GM18511 (cell line): Measurements from ENCODE around the gene METTL22.
"Not testable (repeated sequence)": the region's sequence is repeated elsewhere in the genome, so short reads cannot be mapped to it uniquely, and the experiment has no call there.

Source experiments
- ATAC-seq: cut with Tn5 transposase; IDR thresholded peaks from one replicate; pipeline ENCODE4 v1.9.1; 2021; ENCODE audit warnings: mild to moderate bottlenecking, moderate library complexity; ENCODE audit not compliant: unreplicated experiment

METTL22 gene

GRCh38 chr16:8631373-8631772, 9.9 kb downstream of the METTL22 start:
- no peak for ATAC-seq

GRCh38 chr16:8631818-8632465, 10.4 kb downstream of the METTL22 start:
- ATAC-seq: no peak

GRCh38 chr16:8632675-8633182, 11.2 kb downstream of the METTL22 start:
- ATAC-seq: no peak

GRCh38 chr16:8634991-8635736, 13.7 kb downstream of the METTL22 start:
- ATAC-seq: no peak

- no peak for ATAC-seq
These were observed 18.2 kb downstream of the METTL22 start for GRCh38 chr16:8639694-8640093.

- ATAC-seq: no peak
These were observed 20.2 kb downstream of the METTL22 start for GRCh38 chr16:8641671-8642070.

GRCh38 chr16:8642146-8642545, 20.6 kb downstream of the METTL22 start:
- no peak for ATAC-seq

GRCh38 chr16:8644211-8645140, 23.0 kb downstream of the METTL22 start:
- no peak for ATAC-seq

- ATAC-seq: no peak
These were observed 23.6 kb downstream of the METTL22 start for GRCh38 chr16:8645141-8645521.

- ATAC-seq: no peak
These were observed 24.3 kb downstream of the METTL22 start for GRCh38 chr16:8645831-8646230.

- ATAC-seq: no peak
These were observed 25.0 kb downstream of the METTL22 start for GRCh38 chr16:8646326-8647053.

GRCh38 chr16:8647721-8648318, 26.3 kb downstream of the METTL22 start:
- ATAC-seq: no peak

- no peak for ATAC-seq
These were observed 27.4 kb downstream of the METTL22 start for GRCh38 chr16:8648877-8649276.

- no peak for ATAC-seq
These were observed 28.5 kb downstream of the METTL22 start for GRCh38 chr16:8649829-8650554.

- not testable (repeated sequence) for ATAC-seq
These were observed 30.5 kb downstream of the METTL22 start for GRCh38 chr16:8651958-8652357.

- ATAC-seq: peak; percentile 72
These were observed 33.8 kb downstream of the METTL22 start for GRCh38 chr16:8655184-8655717.

GRCh38 chr16:8656376-8656775, 34.9 kb downstream of the METTL22 start:
- no peak for ATAC-seq

- no peak for ATAC-seq
These were observed 39.4 kb downstream of the METTL22 start for GRCh38 chr16:8660841-8661301.

- ATAC-seq: no peak
These were observed 40.2 kb downstream of the METTL22 start for GRCh38 chr16:8661703-8662102.
